NB4 (cell line): Measurements from ENCODE around the gene DNAJC12.

Source experiments
- DNase-seq: peaks from one replicate; pipeline ENCODE4 v3.0.0; 2010; ENCODE audit warnings: low read depth
- H3K4me3 ChIP-seq: one replicate; pipeline ENCODE4 v1.5.1; 2011; ENCODE audit warnings: mild to moderate bottlenecking, low read depth, low read length, moderate library complexity
- MYC ChIP-seq: IDR thresholded peaks from 2 replicates; pipeline ENCODE4 v1.6.1; 2011; ENCODE audit warnings: low read depth, low read length
- POLR2A ChIP-seq: IDR thresholded peaks from 2 replicates; pipeline ENCODE4 v1.6.1; 2011; ENCODE audit warnings: mild to moderate bottlenecking; ENCODE audit not compliant: insufficient read length; ENCODE audit errors: extremely low read depth
- TF ChIP-seq, protein P1 (sequence below): IDR thresholded peaks from one replicate; pipeline ENCODE4 v1.5.1; 2012; ENCODE audit warnings: low read depth, low read length
- TF ChIP-seq, protein P2 (sequence below): IDR thresholded peaks from 2 replicates; pipeline ENCODE4 v1.6.1; 2011; ENCODE audit warnings: low read depth, low read length

DNAJC12 gene

DNA sequence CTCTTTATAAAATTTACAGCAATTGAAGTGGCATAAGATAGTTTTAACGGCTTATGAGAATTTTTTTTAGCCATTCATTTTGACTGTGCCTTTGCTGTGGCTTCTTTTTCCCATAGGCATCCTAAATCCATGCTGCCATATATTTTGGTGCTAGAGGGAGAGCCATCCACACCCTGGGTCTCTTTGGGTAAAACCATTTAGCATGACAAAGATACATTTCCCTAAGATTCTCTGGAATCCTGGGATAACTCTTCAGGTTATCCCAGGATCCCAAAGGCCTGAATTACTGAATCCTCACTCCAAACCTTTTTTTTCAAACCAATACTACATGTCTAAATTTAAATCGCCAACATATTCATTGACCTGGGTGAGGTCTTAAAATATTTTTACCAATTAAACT is 28.9 kb downstream of the DNAJC12 start:
- DNase-seq = no peak
- TF ChIP-seq MYC = no peak
- TF ChIP-seq, protein P1, sequence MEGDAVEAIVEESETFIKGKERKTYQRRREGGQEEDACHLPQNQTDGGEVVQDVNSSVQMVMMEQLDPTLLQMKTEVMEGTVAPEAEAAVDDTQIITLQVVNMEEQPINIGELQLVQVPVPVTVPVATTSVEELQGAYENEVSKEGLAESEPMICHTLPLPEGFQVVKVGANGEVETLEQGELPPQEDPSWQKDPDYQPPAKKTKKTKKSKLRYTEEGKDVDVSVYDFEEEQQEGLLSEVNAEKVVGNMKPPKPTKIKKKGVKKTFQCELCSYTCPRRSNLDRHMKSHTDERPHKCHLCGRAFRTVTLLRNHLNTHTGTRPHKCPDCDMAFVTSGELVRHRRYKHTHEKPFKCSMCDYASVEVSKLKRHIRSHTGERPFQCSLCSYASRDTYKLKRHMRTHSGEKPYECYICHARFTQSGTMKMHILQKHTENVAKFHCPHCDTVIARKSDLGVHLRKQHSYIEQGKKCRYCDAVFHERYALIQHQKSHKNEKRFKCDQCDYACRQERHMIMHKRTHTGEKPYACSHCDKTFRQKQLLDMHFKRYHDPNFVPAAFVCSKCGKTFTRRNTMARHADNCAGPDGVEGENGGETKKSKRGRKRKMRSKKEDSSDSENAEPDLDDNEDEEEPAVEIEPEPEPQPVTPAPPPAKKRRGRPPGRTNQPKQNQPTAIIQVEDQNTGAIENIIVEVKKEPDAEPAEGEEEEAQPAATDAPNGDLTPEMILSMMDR = no peak
- no peak for TF ChIP-seq POLR2A
- TF ChIP-seq, protein P2, sequence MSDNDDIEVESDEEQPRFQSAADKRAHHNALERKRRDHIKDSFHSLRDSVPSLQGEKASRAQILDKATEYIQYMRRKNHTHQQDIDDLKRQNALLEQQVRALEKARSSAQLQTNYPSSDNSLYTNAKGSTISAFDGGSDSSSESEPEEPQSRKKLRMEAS = no peak
- no peak overlapping the region for H3K4me3 ChIP-seq

DNA sequence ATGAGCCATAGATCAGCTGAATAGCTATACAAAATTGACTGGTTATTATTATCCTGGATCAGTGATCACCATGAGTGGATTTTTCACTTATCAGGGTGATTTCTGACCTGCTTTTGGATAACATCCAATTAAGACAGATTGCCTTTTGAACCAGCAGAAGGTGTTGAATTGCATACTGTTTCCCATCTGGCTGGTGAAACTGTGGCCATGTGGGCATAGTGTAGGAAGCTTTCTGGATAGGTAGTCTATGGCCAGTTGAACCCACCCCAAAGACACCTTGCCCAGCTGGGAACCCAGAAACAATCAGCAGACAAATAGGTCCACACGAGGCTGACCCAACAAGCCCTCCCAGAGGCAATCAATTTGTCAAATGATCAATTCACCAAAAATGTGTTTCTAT is 29.3 kb downstream of the DNAJC12 start:
- no peak overlapping the region for H3K4me3 ChIP-seq
- TF ChIP-seq, protein P2 = no peak
- TF ChIP-seq, protein P1 = no peak
- TF ChIP-seq POLR2A = no peak
- TF ChIP-seq MYC = no peak
- no peak for DNase-seq

GRCh38 chr10:67807855-67808456 is 30.0 kb downstream of the DNAJC12 start:
- no peak for DNase-seq
- TF ChIP-seq, protein P2 = no peak
- TF ChIP-seq POLR2A = no peak
- no peak overlapping the region for H3K4me3 ChIP-seq

DNA sequence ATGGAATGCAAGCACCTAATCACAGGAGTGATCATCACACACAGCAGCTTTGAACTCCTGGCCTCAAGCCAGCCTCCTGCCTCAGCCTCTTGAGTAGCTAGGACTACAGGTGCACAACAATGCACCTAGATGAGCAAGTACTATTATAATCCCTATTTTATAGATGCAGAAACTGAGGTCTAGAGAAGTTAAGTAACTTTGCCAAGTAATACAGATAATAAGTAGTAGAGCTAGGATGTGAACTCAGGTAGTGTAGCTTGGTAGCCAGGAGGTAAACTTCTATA is 33.7 kb downstream of the DNAJC12 start:
- no peak for DNase-seq

DNA sequence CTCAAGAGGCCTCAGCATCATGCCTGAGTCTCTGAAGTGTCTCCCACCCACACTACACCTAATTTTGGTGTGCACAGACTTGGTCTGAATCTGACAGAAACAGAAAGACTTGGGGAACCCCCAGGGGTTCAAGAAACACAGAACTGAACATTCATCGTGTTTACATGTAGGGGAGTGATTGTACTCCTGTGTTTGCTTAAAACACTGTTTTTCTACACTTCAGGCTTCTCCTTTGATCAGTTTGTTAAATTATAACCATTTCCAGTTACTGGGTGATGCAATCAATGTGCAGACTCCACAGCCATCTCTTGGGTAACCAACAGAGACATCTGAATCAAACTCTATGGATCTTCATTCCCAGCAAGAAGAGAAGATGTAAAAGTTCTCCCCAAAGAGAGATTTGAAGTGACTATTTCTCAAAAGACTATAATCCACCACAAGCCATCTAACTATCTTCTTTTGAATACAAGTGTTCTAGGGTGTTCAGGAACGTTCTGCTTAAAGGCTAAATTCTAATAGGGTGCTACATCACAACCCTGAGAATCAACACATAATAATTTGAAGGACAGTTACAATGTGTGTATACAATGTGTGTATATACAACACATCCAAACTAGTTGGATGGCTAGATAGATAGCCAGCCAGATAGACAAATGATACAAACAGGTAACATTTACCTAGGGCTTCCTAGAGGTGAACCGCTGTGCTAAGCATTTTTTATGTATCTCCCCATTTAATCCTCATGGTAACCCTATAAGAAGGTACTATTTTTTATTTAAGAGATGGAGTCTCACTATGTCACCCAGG is 34.2 kb downstream of the DNAJC12 start:
- H3K4me3 ChIP-seq = no peak overlapping the region
- DNase-seq = no peak
- TF ChIP-seq, protein P1 = no peak
- no peak for TF ChIP-seq POLR2A
- TF ChIP-seq MYC = no peak
- TF ChIP-seq, protein P2 = no peak

More for the DNA sequence above, 33.7 kb downstream of the DNAJC12 start:
- TF ChIP-seq, protein P1 = no peak
- TF ChIP-seq POLR2A (no peak), MYC (no peak)
- TF ChIP-seq, protein P2 = no peak
- H3K4me3 ChIP-seq = no peak overlapping the region
